Eye (tissue), 1 donor: ENCODE results near the gene CEP104.

Source experiments
- DNase-seq: peaks from one replicate; pipeline ENCODE4 v3.0.0-alpha.2; 2015

Gene CEP104

GRCh38 chr1:3893190-3893589 lies 36.2 kb upstream of the CEP104 start:
- DNase-seq, result no peak

- no peak for DNase-seq
Observed at GRCh38 chr1:3892748-3893147, 35.7 kb upstream of the CEP104 start.

DNA sequence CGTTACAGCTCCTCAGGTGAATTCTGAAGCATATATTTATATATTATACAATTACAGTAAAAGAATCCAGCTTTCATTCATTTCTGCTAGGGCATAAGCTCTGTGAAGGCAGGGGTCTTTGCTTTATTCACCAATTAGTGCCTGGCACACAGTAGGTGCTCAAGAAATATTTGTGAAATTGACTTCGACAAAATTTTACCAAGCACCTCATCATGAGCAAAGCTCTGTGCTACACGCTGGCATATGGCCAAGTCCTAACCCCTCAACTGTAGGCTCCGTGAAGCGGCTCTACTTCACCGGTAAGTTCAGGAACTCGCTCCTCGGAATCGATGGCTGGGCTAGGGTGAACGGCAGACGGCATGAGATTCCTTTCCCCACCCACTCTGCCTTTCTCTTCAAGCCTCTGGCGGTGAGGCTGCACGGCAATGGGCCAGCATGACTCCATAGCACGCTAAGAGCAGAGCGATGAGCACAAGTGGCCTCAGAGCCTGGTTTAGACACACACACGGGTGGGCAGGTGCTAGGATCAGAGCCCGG lies 34.4 kb upstream of the CEP104 start:
- no peak for DNase-seq

DNA sequence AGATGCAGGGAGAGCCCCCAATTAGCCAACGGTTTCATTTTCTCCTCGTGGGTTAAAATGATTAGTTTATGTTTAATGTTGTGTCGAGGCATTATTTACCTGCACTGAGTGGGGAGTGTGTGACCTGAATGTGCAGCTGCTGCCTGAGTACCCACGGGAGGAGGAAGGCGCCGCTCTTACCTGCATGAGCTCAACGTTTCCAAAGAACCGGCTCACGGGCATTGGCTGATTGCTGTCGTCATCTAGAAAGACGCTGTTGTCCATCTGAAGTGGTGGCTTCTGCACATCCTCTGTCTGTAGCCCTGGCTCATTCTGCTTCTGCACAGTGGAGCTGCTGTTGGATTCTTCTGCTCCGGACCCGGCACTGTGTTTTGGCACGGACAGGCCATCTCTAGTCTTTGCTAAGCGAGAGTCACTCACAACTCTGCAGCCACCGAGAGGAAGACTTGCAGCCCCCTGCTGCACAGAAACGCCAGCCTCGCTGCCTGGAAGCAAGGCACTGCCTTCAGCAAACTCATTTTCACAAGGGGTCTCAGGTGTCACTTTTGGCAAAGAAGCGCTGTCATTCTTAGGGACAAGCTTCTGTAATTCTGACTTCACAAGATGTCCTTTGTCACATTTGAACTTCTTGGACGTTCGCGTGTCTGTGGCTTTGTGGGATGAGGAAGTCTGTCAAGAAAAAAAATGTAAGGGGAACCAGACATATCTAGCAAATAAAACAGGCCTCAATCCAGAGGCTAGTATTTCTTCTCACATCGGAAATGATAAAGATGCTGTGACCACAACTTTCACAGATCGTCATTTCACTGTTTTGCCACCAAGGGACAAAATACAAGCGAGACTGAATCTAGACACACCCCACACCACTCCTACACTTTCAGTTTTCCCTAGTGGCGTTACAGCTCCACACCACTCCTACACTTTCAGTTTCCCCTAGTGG lies 33.6 kb upstream of the CEP104 start:
- no peak for DNase-seq

- no peak for DNase-seq
Observed at GRCh38 chr1:3889936-3890335, 32.9 kb upstream of the CEP104 start.

GRCh38 chr1:3888301-3888700 lies 31.3 kb upstream of the CEP104 start:
- DNase-seq, result no peak

DNA sequence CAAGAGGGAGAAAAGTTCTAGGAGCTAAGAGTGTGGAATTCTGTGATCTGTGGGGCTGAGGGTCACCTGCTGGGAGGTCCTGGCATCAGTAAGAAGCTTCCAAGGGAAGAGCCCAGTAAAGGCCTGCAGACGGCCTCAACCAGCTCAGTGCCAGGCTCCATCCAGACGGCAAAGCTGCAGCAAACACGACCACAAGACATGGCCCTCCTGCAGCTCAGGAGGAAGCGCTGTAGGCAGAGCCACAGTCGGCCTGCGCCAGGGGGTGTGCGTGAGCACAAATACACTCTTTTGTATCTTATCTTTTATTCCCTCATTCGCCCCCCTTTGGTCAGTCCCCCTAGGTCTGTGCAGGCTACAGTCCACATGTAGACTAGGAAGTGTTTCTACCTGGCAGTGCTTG lies 29.7 kb upstream of the CEP104 start:
- DNase-seq, result no peak

DNA sequence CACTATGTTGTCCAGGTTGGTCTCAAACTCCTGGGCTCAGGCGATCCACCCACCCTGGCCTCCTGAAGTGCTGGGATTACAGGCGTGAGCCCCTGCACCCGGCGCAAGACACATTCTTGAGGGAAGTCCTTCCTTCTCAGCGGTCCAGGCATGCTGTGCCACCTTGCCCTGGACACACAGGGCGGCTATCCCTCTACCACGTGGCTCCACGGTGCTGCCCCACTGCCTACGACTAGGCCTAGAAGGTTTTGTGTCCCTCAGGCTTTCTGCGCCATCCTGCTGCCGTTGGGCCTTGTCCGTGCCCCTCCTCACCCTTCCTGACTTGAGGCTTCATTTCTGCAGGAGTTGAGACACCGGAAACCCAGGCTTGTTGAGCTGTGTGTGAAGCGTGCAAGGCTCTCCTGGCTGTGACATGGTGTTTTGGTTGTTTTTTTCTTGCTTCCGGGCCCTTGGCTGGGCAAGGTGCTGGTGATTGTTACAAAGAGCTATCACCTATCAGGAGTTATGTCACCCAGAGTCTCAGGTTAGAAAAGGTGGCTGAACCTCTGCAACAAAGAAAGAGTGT lies 29.2 kb upstream of the CEP104 start:
- no peak for DNase-seq

DNA sequence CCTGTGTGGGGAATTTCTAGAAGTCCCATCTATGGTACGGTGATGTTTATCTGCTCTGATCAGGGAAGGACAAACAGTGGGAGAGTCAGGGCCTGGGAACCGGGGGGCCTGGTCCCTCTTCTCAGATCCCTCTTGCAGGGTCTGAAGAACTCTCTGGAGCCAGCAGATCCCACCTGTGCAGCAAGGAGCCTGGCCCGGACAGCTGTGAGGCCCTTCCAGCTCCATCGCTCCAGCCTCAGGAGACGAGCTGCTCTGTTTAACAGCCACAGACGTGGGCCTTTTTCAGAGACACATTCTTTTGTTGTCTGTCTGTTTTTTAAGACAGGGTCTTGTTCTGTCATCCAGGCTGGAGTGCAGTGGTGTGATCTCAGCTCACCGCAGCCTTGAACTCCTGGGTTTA lies 28.6 kb upstream of the CEP104 start:
- DNase-seq, result no peak

DNA sequence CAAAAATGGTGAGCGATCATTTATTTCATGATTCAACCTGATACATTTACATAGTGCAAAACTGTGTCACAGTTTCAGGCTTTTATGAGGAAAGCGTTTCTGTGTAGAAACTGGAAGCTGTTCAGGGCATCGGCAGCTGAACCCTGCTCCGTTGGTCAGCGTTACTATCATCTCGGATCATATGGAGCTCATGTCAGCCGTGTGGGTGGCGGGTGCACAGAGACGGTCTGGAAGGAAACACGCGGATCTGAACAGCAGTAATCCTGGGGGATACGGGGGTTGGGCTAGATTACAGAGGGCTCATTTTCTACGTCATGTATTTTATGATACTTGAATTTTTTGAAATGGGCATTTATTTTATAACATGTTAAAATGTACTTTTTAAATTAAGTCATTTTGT lies 28.0 kb upstream of the CEP104 start:
- DNase-seq, result no peak

DNA sequence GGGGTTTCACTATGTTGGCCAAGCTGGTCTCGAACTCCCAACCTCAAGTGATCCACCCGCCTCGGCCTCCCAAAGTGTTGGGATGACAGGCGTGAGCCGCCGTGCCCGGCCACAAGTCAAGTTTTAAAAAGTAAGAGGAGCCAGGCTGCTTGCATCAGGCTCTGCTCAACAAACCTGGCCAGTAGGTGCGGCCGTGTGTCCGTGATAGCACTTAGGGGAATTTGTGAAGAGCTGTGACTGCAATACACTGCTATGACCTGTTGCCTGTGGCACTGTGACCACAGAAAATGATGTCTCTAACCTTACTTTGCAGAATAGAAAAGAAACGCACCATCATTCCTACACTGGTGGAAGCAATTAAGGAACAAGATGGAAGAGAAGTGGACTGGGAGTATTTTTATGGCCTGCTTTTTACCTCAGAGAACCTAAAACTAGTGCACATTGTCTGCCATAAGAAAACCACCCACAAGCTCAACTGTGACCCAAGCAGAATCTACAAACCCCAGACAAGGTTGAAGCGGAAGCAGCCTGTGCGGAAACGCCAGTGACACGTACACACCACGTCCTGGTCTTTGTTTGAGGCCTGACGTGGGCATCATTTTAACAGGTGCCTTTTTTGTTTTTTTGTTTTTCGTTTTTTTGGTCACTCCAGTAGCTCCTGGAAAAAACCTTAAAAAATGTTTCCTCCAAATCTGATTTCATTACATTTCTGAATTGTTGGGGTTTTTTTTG lies 26.3 kb upstream of the CEP104 start:
- no peak for DNase-seq

- DNase-seq, result no peak
Observed at GRCh38 chr1:3881193-3881480, 24.1 kb upstream of the CEP104 start.

GRCh38 chr1:3880429-3881192 lies 23.6 kb upstream of the CEP104 start:
- DNase-seq, result no peak

DNA sequence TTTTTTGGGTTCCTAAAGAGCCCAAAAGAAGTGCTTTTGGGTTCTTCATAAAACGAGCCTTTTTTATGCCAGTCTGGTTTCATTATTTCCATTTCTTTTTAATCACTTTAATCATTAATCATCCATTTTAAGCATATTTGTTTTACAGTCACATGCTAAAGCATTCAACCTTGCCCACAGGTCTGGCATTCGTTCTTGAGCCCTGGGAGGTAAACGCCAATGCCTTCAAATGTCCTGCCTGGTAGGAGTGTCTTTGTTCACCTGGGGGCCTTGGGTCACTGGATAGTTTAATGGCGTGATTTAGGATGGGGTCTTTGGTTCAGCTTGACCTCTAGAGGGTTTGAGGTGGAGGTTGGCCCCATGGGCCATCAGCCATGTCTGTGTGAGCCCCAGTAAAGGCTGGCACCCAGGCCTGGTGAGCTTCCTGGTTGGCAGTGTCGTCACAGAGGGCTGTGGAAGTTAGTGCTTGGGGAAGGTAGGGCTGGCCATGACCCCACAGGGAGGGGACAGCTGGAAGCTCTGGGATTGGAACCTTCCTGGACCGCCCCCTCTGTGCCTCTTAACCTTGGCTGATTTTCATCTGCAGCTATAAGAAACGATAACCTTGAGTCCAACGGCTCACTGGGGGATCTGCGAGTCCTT lies 22.9 kb upstream of the CEP104 start:
- no peak for DNase-seq

DNA sequence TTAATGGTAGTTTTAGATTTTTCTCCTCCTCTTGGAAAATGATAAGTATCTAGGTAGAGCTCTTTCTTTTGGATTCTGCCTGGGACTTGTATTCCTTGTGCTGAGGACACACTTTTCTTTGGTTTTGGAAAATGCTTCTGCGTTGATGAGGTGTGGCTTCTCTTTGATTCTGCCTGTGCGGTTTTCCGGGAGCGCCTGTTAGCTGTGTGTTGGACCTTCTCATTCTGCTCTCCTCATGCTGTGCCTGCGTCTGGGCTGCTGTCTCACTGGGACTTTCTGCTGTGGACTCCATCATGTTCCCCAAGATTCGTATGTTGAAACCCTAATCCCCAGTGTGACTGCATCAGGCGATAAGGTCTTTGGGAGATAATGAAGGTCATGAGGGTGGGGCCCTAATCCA lies 22.1 kb upstream of the CEP104 start:
- DNase-seq, result peak; percentile 5

- no peak for DNase-seq
Observed at GRCh38 chr1:3876716-3877115, 19.7 kb upstream of the CEP104 start.

DNA sequence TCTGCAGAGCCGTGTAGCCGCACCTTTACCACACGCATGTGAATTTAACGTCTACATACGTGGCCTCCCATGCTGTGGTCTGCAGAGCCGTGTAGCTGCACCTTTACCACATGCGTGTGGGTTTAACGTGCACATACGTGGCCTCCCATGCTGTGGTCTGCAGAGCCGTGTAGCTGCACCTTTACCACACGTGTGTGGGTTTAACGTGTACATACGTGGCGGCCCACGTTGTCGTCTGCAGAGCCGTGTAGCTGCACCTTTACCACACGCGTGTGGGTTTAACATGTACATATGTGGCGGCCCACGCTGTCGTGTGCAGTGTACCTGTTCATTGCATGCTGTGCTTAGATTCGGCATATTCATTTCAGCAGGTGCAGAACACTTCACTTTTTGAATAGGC lies 17.7 kb upstream of the CEP104 start:
- DNase-seq, result no peak

GRCh38 chr1:3872546-3872945 lies 15.5 kb upstream of the CEP104 start:
- no peak for DNase-seq

GRCh38 chr1:3871451-3871805 lies 14.4 kb upstream of the CEP104 start:
- DNase-seq, result no peak

DNA sequence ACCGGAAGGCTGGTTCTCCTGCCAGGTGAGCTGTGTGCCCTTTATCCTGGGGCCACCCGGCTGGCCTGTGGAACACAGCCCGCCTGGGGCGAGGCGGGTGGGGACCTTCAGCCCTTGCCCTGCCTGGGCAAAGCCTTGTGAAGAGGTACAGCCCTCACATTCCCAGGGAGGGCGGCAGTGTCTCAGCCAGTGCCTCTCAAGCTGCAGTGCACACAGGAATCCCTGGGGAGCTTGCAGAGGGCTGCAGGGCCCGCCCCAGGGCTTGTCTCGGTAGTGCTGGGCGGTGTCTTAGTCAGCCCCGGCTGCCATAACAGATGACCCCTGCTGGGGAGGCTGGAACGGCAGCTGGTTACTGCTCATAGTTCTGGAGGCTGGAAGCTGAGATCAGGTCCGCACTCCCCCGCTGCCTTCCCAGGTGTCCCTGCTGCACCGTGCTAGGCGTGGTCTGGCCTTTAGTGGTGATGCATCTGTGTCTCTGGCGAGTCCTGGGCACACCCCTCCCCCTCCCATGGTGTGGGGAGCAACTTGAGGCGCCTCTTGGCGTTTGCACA lies 12.8 kb upstream of the CEP104 start:
- peak; percentile 67 for DNase-seq

- DNase-seq, result no peak
Observed at GRCh38 chr1:3868464-3869006, 11.5 kb upstream of the CEP104 start.

DNA sequence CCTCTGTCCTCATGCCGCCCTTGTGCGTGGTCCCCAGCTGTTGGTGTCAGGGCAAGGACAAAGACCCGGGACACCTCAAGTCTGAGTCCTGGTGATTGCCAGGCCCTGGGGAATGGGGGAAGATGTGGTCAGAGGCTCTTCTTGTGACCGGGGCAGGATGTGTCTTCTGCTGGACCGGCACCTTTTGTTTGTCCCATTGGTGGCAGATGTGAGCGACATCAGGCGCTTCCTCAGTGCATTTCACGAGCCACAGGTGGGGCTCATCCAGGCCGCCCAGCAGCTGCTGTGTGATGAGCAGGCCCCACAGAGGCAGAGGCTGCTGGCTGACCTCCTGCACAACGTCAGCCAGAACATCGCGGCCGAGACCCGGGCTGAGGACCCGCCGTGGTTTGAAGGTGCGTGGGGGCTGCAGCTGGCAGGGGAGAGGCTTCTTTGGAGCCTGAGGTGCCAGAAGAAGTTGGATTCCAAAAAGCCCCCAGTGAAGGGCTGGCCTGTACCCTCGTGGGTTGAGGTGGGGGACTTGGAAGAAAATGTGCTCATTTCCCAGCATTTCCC lies 8.7 kb upstream of the CEP104 start:
- peak; percentile 11 for DNase-seq
